ENCODE measurements around the gene PCDH15. TPM values are rescaled to one million over a fixed set of nuclear protein-coding genes. Genes with fewer than 3 reads are reported as not detected.

PCDH15 gene
- total RNA-seq, 3 donors from 2014 or later: 0.38 TPM; not detected in 2

GRCh38 chr10:54607983-54608382, 193.0 kb downstream of the PCDH15 start:
- intact Hi-C loops (cut with DNase I, micrococcal nuclease): no loop called here
- Histone ChIP-seq H3K9me3 (no peaks in the 10 kb centered on the region), H3K36me3 (ENCODE audit: low read depth) (no peaks in the 10 kb centered on the region), H3K4me1 (ENCODE audit: low read depth) (no peaks in the 10 kb centered on the region), H3K4me3 (no peak overlapping the region)
- TF ChIP-seq CTCF (IDR thresholded peaks at IDR 0.05): no peak
- no peak for DNase-seq
- no peak for ATAC-seq

- no peak for ATAC-seq
- TF ChIP-seq CTCF (IDR thresholded peaks at IDR 0.05): no peak
- Histone ChIP-seq H3K36me3 (ENCODE audit: low read depth) (no peaks in the 10 kb centered on the region), H3K4me1 (ENCODE audit: low read depth) (no peaks in the 10 kb centered on the region), H3K4me3 (no peak overlapping the region), H3K9me3 (no peaks in the 10 kb centered on the region)
- no peak for DNase-seq
- intact Hi-C loops (cut with DNase I, micrococcal nuclease): no loop called here
Observed at GRCh38 chr10:54594289-54594688, 206.7 kb downstream of the PCDH15 start.

GRCh38 chr10:54587971-54588370, 213.1 kb downstream of the PCDH15 start:
- no peak for DNase-seq
- intact Hi-C loops (cut with DNase I, micrococcal nuclease): no loop called here
- H3K4me1 ChIP-seq (ENCODE audit: low read depth): no peaks in the 10 kb centered on the region
- no peak for ATAC-seq
- TF ChIP-seq CTCF (IDR thresholded peaks at IDR 0.05): no peak
- no peaks in the 10 kb centered on the region for H3K36me3 ChIP-seq (ENCODE audit: low read depth)
- no peaks in the 10 kb centered on the region for H3K9me3 ChIP-seq
- H3K4me3 ChIP-seq: no peak overlapping the region

GRCh38 chr10:54585572-54585971, 215.5 kb downstream of the PCDH15 start:
- no peak overlapping the region for H3K4me3 ChIP-seq
- no peaks in the 10 kb centered on the region for H3K36me3 ChIP-seq (ENCODE audit: low read depth)
- intact Hi-C loops (cut with DNase I, micrococcal nuclease): no loop called here
- H3K9me3 ChIP-seq: no peaks in the 10 kb centered on the region
- no peak for ATAC-seq
- H3K4me1 ChIP-seq (ENCODE audit: low read depth): no peaks in the 10 kb centered on the region
- TF ChIP-seq CTCF (IDR thresholded peaks at IDR 0.05): no peak
- no peak for DNase-seq

- H3K36me3 ChIP-seq (ENCODE audit: low read depth): no peaks in the 10 kb centered on the region
- DNase-seq (no peak), ATAC-seq (no peak)
- no peaks in the 10 kb centered on the region for H3K9me3 ChIP-seq
- no peak for TF ChIP-seq CTCF (IDR thresholded peaks at IDR 0.05)
- no peak overlapping the region for H3K4me3 ChIP-seq
- no peaks in the 10 kb centered on the region for H3K4me1 ChIP-seq (ENCODE audit: low read depth)
- intact Hi-C loops (cut with DNase I, micrococcal nuclease): no loop called here
Observed at GRCh38 chr10:54577682-54578081, 223.3 kb downstream of the PCDH15 start.

- DNase-seq (no peak), ATAC-seq (no peak)
- Histone ChIP-seq H3K9me3 (no peaks in the 10 kb centered on the region), H3K36me3 (ENCODE audit: low read depth) (no peaks in the 10 kb centered on the region), H3K4me1 (ENCODE audit: low read depth) (no peaks in the 10 kb centered on the region), H3K4me3 (no peak overlapping the region)
- intact Hi-C loops (cut with DNase I, micrococcal nuclease): no loop called here
- TF ChIP-seq CTCF (IDR thresholded peaks at IDR 0.05): no peak
Observed at GRCh38 chr10:54576541-54576940, 224.5 kb downstream of the PCDH15 start.

All from mucosa of descending colon (tissue), 3 donors.